Pulmonary artery endothelial cell (primary cell): ENCODE data around the gene PLXNA3. TPM values are rescaled to one million over a fixed set of nuclear protein-coding genes. Genes with fewer than 3 reads are reported as not detected.

ENCODE experiments used
- total RNA-seq: library from RNA; depleted of rRNA; stranded (reverse); fragments of >200 nt; gene quantifications from 2 replicates; pipeline ENCODE4 v1.2.3, GENCODE V29; 2014

The PLXNA3 gene
- total RNA-seq, 1 donor from 2014 or later, result 6.9 TPM

Other genes with a start within 250 kb of the PLXNA3 start
- gene OPN1MW2, start 238.5 kb upstream of the PLXNA3 start, total RNA-seq, result not detected in 2 replicates
- not detected in 2 replicates for gene OPN1MW3, start 200.7 kb upstream of the PLXNA3 start, total RNA-seq
- not detected in 2 replicates for gene TEX28, start 163.2 kb upstream of the PLXNA3 start, total RNA-seq
- gene TKTL1, start 162.5 kb upstream of the PLXNA3 start, total RNA-seq, result not detected in 2 replicates
- 1,775 and 2,557 TPM in 2 replicates for gene FLNA, start 83.6 kb upstream of the PLXNA3 start, total RNA-seq
- gene EMD, start 79.0 kb upstream of the PLXNA3 start, total RNA-seq, result 20.1 and 23.5 TPM in 2 replicates
- gene RPL10, start 59.9 kb upstream of the PLXNA3 start, total RNA-seq, result 1,825 and 3,241 TPM in 2 replicates
- 107 and 134 TPM in 2 replicates for gene DNASE1L1, start 49.0 kb upstream of the PLXNA3 start, total RNA-seq
- gene TAFAZZIN, start 46.7 kb upstream of the PLXNA3 start, total RNA-seq, result 17.7 and 18.6 TPM in 2 replicates
- 66.5 and 104 TPM in 2 replicates for gene ATP6AP1, start 29.6 kb upstream of the PLXNA3 start, total RNA-seq
- 48.3 and 56.0 TPM in 2 replicates for gene GDI1, start 21.1 kb upstream of the PLXNA3 start, total RNA-seq
- gene FAM50A, start 14.1 kb upstream of the PLXNA3 start, total RNA-seq, result 82.1 and 86.7 TPM in 2 replicates
- gene LAGE3, start 21.0 kb downstream of the PLXNA3 start, total RNA-seq, result 12.5 and 13.0 TPM in 2 replicates
- 47.5 and 56.1 TPM in 2 replicates for gene UBL4A, start 28.3 kb downstream of the PLXNA3 start, total RNA-seq
- 12.5 and 14.3 TPM in 2 replicates for gene SLC10A3, start 32.3 kb downstream of the PLXNA3 start, total RNA-seq
- 21.4 and 23.2 TPM in 2 replicates for gene FAM3A, start 58.0 kb downstream of the PLXNA3 start, total RNA-seq
- 67.9 and 73.6 TPM in 2 replicates for gene G6PD, start 88.6 kb downstream of the PLXNA3 start, total RNA-seq
- 19.0 and 19.2 TPM in 2 replicates for gene IKBKG, start 89.3 kb downstream of the PLXNA3 start, total RNA-seq
- gene CTAG1A, start 126.9 kb downstream of the PLXNA3 start, total RNA-seq, result not detected in 2 replicates
- gene CTAG1B, start 161.0 kb downstream of the PLXNA3 start, total RNA-seq, result not detected in 2 replicates
- not detected in 2 replicates for gene CTAG2, start 195.3 kb downstream of the PLXNA3 start, total RNA-seq